PC-3 (cell line): ENCODE data around the gene OR51E1.

Source experiments
- CTCF ChIP-seq: fragments of 300-600 bp; sonication (generic); conservative IDR thresholded peaks from 2 replicates; pipeline ENCODE4 v1.5.1; 2017; ENCODE audit warnings: antibody characterized with exemption, low read depth, mild to moderate bottlenecking, low read length
- EZH2 ChIP-seq: fragments of 300-600 bp; sonication (generic); IDR thresholded peaks from one replicate; pipeline ENCODE4 v1.6.1; 2017; ENCODE audit warnings: antibody characterized with exemption, mild to moderate bottlenecking, low read length; ENCODE audit not compliant: unreplicated experiment
- EZH2phosphoT487 ChIP-seq: fragments of 300-600 bp; sonication (generic); IDR thresholded peaks from 2 replicates; pipeline ENCODE4 v1.6.1; 2018; ENCODE audit warnings: mild to moderate bottlenecking, antibody characterized with exemption, low read length, borderline replicate concordance

GRCh38 chr11:4643682-4644081 lies at the start of gene OR51E1:
- no peak for TF ChIP-seq CTCF
- no peak for TF ChIP-seq EZH2
- no peak for TF ChIP-seq EZH2phosphoT487
